HepG2 (cell line): ENCODE data around the gene SLC35B2. TPM values are rescaled to one million over a fixed set of nuclear protein-coding genes. Genes with fewer than 3 reads are reported as not detected.
A peak's percentile ranks its signal among the peaks of the same experiment; 100 is the strongest.

ENCODE experiments used
- DMAP1 ChIP-seq: IDR thresholded peaks from 2 replicates; pipeline ENCODE4 v1.6.1; 2016
- ELF3 ChIP-seq: IDR thresholded peaks from 2 replicates; pipeline ENCODE4 v1.6.1; 2016; ENCODE audit warnings: missing genetic modification reagents, missing compliant biosample characterization
- GATAD2A ChIP-seq: IDR thresholded peaks from 2 replicates; pipeline ENCODE4 v1.6.1; 2016
- JARID2 ChIP-seq: sonication (generic); formaldehyde crosslinking; IDR thresholded peaks from 2 replicates; pipeline ENCODE4 v1.8.1; 2023; ENCODE audit warnings: missing genetic modification reagents, inconsistent platforms; ENCODE audit not compliant: insufficient replicate concordance
- MTERF4 ChIP-seq: sonication (generic); formaldehyde crosslinking; IDR thresholded peaks from 2 replicates; pipeline ENCODE4 v1.8.0; 2023; ENCODE audit warnings: mild to moderate bottlenecking, missing genetic modification reagents
- PBX3 ChIP-seq: sonication (generic); formaldehyde crosslinking; IDR thresholded peaks from 2 replicates; pipeline ENCODE4 v1.8.1; 2023; ENCODE audit warnings: missing genetic modification reagents, inconsistent platforms, borderline replicate concordance
- ZBTB40 ChIP-seq, 2 experiments: fragments of 450-650 bp in 1 of 2; sonication (generic) in 1 of 2; formaldehyde crosslinking in 1 of 2; IDR thresholded peaks; 2 replicates each; pipeline versions ENCODE4 v1.6.1 to v1.8.0; 2016 to 2022; ENCODE audit warnings: antibody characterized with exemption in 1 of 2, mild to moderate bottlenecking in 1 of 2, missing genetic modification reagents in 1 of 2
- ZNF160 ChIP-seq: sonication (generic); formaldehyde crosslinking; IDR thresholded peaks from 2 replicates; pipeline ENCODE4 v1.8.0; 2022; ENCODE audit warnings: mild to moderate bottlenecking, inconsistent platforms, missing genetic modification reagents
- ZNF18 ChIP-seq: sonication (generic); formaldehyde crosslinking; IDR thresholded peaks from 2 replicates; pipeline ENCODE4 v1.8.0; 2022; ENCODE audit warnings: mild to moderate bottlenecking, missing genetic modification reagents; ENCODE audit not compliant: insufficient replicate concordance
- ZNF570 ChIP-seq: sonication (generic); formaldehyde crosslinking; IDR thresholded peaks from 2 replicates; pipeline ENCODE4 v1.4.0; 2020; ENCODE audit warnings: mild to moderate bottlenecking, missing genetic modification reagents, borderline replicate concordance
- ZNF841 ChIP-seq: sonication (generic); formaldehyde crosslinking; IDR thresholded peaks from 2 replicates; pipeline ENCODE4 v1.8.1; 2023; ENCODE audit warnings: missing genetic modification reagents, borderline replicate concordance
- polyA plus RNA-seq, 8 experiments: library from polyadenylated mRNA; depleted of rRNA in 3 of 8; stranded (reverse) in 7 of 8; unstranded in 1 of 8; fragments of >200 nt; fragmentation: Illumina TruSeq in 4 of 8; extraction: Trizol in 4 of 8; gene quantifications; 2 replicates each; pipeline versions ENCODE4 v1.2.1 to v1.2.3, GENCODE V29; 2011 to 2016; ENCODE audit warnings: low read depth in 4 of 8, missing spikeins in 1 of 8, mixed read lengths in 1 of 8; ENCODE audit not compliant: insufficient read depth in 1 of 8
- total RNA-seq, 5 experiments: library from RNA; depleted of rRNA; stranded (reverse); fragments of >200 nt; fragmentation: Illumina TruSeq; extraction: Trizol; gene quantifications; 2 replicates each; pipeline ENCODE4 v1.2.3, GENCODE V29; 2016; ENCODE audit warnings: low read depth in 1 of 5

The SLC35B2 gene
- total and polyA plus RNA-seq, 2 of the 13 experiments (the other 11 are each of a cell fraction or from before 2014, with no cell fraction given), result 61.1 to 148 TPM

GRCh38 chr6:44237021-44237812 is 20.1 kb downstream of the SLC35B2 start (continued):
- TF ChIP-seq ZBTB40 (IDR thresholded peaks at IDR 0.05), result no peak
- TF ChIP-seq ZBTB40 (CRISPR knock-in tag; IDR thresholded peaks at IDR 0.05), result no peak
- TF ChIP-seq JARID2 (CRISPR knock-in tag), result no peak
- TF ChIP-seq GATAD2A (CRISPR knock-in tag), result no peak; the same call in 1 of the 2 replicates
- no peak for TF ChIP-seq ZNF570 (CRISPR knock-in tag)
- no peak for TF ChIP-seq ZNF160 (CRISPR knock-in tag)
- TF ChIP-seq PBX3, result no peak
- peak; percentile 24; the same call in 1 of the 2 replicates for TF ChIP-seq ELF3 (CRISPR knock-in tag)
- peak; percentile 2 for TF ChIP-seq ZNF18 (CRISPR knock-in tag)
- 0 out of 2 replicates have a peak, but pooled peaks have one; percentile 19 for TF ChIP-seq MTERF4
- TF ChIP-seq ZNF841 (CRISPR knock-in tag), result no peak
- TF ChIP-seq DMAP1 (CRISPR knock-in tag), result no peak
